ENCODE data around the gene SRSF8. TPM values are rescaled to one million over a fixed set of nuclear protein-coding genes. Genes with fewer than 3 reads are reported as not detected.

SRSF8 gene
- total RNA-seq, 2 experiments from 2014 or later = 67.2 to 67.9 TPM

DNA sequence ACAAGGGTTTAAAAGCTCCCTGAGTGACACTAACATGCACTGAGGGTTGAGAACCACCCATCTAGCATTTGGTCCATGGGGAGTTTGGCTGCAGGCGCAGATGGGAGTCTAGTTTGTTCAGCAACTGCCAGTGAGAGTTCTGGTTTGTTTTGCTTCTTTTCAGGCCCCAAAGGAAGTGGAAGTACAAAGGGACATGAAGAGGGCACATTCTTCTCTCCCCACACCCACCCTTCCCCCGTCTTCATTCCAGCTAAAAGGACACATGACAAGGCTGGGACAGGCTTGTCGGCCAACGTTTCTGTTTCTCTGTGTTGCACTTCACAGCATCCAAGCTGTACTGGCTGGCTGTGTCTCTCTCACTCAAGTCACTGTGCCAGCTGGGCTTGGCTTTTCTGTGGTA, 14.7 kb downstream of the SRSF8 start:
- H3K9me3 Mint-ChIP-seq = no peaks in the 10 kb centered on the region
- H3K4me1 Mint-ChIP-seq (ENCODE audit: low read depth) = peaks cover 4% of the 10 kb centered on the region
- POLR2A ChIA-PET = interaction anchor here (1.4 to 2.4 kb wide), 2 partner anchors 8 to 14 kb away, joined by 4 to 17 read pairs; partner anchors contain the start of gene ENDOD1
- Histone ChIP-seq H3K9me3 (ENCODE audit: control insufficient read depth in 1 of 2, insufficient read depth in 1 of 2, low read length in 2 of 2) (no peaks in the 10 kb centered on the region), H3K27ac (ENCODE audit: low read depth in 1 of 2, low read length in 2 of 2) (no peak overlapping the region), H3K36me3 (ENCODE audit: insufficient read depth, low read length) (no peaks in the 10 kb centered on the region), H3K4me1 (ENCODE audit: insufficient read depth, low read length) (no peaks in the 10 kb centered on the region), H3K27me3 (ENCODE audit: control insufficient read depth in 1 of 2, insufficient read depth in 2 of 2, low read length in 2 of 2) (no peaks in the 10 kb centered on the region), H3K4me3 (ENCODE audit: low read length) (no peak overlapping the region)
- CTCF ChIA-PET = interaction anchor here (2.0 to 2.1 kb wide), 2 partner anchors 8 to 14 kb away, joined by 6 to 7 read pairs; partner anchors contain the start of genes ENDOD1 and SRSF8
- H3K36me3 Mint-ChIP-seq (ENCODE audit: low read depth) = no peaks in the 10 kb centered on the region
- H3K4me3 Mint-ChIP-seq = no peak overlapping the region
- intact Hi-C loops (cut with DNase I, micrococcal nuclease) = no loop called here
- DNase-seq = no peak
- H3K27me3 Mint-ChIP-seq = peaks cover 7% of the 10 kb centered on the region
- no peak for ATAC-seq (ENCODE audit: poor library complexity)
- TF ChIP-seq, protein P1, sequence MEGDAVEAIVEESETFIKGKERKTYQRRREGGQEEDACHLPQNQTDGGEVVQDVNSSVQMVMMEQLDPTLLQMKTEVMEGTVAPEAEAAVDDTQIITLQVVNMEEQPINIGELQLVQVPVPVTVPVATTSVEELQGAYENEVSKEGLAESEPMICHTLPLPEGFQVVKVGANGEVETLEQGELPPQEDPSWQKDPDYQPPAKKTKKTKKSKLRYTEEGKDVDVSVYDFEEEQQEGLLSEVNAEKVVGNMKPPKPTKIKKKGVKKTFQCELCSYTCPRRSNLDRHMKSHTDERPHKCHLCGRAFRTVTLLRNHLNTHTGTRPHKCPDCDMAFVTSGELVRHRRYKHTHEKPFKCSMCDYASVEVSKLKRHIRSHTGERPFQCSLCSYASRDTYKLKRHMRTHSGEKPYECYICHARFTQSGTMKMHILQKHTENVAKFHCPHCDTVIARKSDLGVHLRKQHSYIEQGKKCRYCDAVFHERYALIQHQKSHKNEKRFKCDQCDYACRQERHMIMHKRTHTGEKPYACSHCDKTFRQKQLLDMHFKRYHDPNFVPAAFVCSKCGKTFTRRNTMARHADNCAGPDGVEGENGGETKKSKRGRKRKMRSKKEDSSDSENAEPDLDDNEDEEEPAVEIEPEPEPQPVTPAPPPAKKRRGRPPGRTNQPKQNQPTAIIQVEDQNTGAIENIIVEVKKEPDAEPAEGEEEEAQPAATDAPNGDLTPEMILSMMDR (IDR thresholded peaks at IDR 0.05) = no peak
- H3K27ac Mint-ChIP-seq = no peak overlapping the region

- Mint-ChIP-seq H3K4me3 (no peak overlapping the region), H3K36me3 (ENCODE audit: low read depth) (no peaks in the 10 kb centered on the region), H3K4me1 (ENCODE audit: low read depth) (peaks cover 4% of the 10 kb centered on the region), H3K27me3 (peaks cover 7% of the 10 kb centered on the region), H3K27ac (no peak overlapping the region), H3K9me3 (no peaks in the 10 kb centered on the region)
- intact Hi-C loops (cut with DNase I, micrococcal nuclease) = no loop called here
- DNase-seq (no peak), ATAC-seq (ENCODE audit: poor library complexity) (no peak)
- TF ChIP-seq, protein P1 (IDR thresholded peaks at IDR 0.05) = no peak
- no peak overlapping the region for H3K27ac ChIP-seq (ENCODE audit: low read depth in 1 of 2, low read length in 2 of 2)
- no peak overlapping the region for H3K4me3 ChIP-seq (ENCODE audit: low read length)
- CTCF ChIA-PET = no interaction called here
- H3K4me1 ChIP-seq (ENCODE audit: insufficient read depth, low read length) = no peaks in the 10 kb centered on the region
- no peaks in the 10 kb centered on the region for H3K36me3 ChIP-seq (ENCODE audit: insufficient read depth, low read length)
- no peaks in the 10 kb centered on the region for H3K27me3 ChIP-seq (ENCODE audit: control insufficient read depth in 1 of 2, insufficient read depth in 2 of 2, low read length in 2 of 2)
- no peaks in the 10 kb centered on the region for H3K9me3 ChIP-seq (ENCODE audit: control insufficient read depth in 1 of 2, insufficient read depth in 1 of 2, low read length in 2 of 2)
- POLR2A ChIA-PET = no interaction called here
Observed at GRCh38 chr11:95082576-95083001, 15.9 kb downstream of the SRSF8 start.

DNA sequence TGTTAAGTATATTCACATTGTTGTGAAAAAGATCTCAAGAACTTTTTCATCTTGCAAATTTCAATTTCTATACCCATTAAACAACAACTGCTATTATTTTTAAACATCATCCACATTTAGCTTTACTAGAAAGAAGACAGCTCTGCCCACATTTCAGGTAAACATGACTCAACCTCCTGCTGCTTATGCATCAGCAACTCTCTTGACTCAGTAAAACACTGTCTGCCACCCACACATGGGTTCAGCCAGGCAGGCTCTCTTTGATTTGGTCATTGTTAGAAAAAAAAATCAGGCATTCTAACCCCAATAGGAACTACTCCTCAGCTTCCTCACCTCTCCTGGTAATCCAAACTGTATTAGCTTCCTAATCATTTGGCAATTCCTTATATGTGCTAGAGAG, 17.8 kb downstream of the SRSF8 start:
- intact Hi-C loops (cut with DNase I, micrococcal nuclease) = no loop called here
- no peak for DNase-seq
- ATAC-seq (ENCODE audit: poor library complexity) = no peak
- Histone ChIP-seq H3K27me3 (ENCODE audit: control insufficient read depth in 1 of 2, insufficient read depth in 2 of 2, low read length in 2 of 2) (no peaks in the 10 kb centered on the region), H3K36me3 (ENCODE audit: insufficient read depth, low read length) (no peaks in the 10 kb centered on the region), H3K4me1 (ENCODE audit: insufficient read depth, low read length) (peaks cover 9% of the 10 kb centered on the region), H3K9me3 (ENCODE audit: control insufficient read depth in 1 of 2, insufficient read depth in 1 of 2, low read length in 2 of 2) (no peaks in the 10 kb centered on the region), H3K4me3 (ENCODE audit: low read length) (no peak overlapping the region), H3K27ac (ENCODE audit: low read depth in 1 of 2, low read length in 2 of 2) (no peak overlapping the region)
- TF ChIP-seq, protein P1 (IDR thresholded peaks at IDR 0.05) = no peak
- Mint-ChIP-seq H3K9me3 (no peaks in the 10 kb centered on the region), H3K36me3 (ENCODE audit: low read depth) (peaks cover 5% of the 10 kb centered on the region), H3K4me3 (no peak overlapping the region), H3K4me1 (ENCODE audit: low read depth) (peaks cover 15% of the 10 kb centered on the region), H3K27ac (no peak overlapping the region), H3K27me3 (peaks cover 7% of the 10 kb centered on the region)
- CTCF ChIA-PET = interaction anchor here (1.6 kb wide), 2 partner anchors 11 to 14 kb away, joined by 4 to 10 read pairs; no protein-coding TSS in a partner anchor
- POLR2A ChIA-PET = interaction anchor here (1.3 to 3.4 kb wide), 2 partner anchors 10 to 16 kb away, joined by 4 to 24 read pairs; partner anchors contain the start of gene SRSF8

Measured in CD4-positive, alpha-beta T cell (primary cell).